Testis (tissue), 2 donors: ENCODE results near the gene AOX1.
"Not testable (repeated sequence)": the region's sequence is repeated elsewhere in the genome, so short reads cannot be mapped to it uniquely, and the experiment has no call there.

Experiments
- CTCF ChIP-seq, 3 experiments: fragments of 450-650 bp in 2 of 3; fragments of 200-600 bp in 1 of 3; sonication (generic) in 1 of 3; IDR thresholded peaks; one replicate each; pipeline ENCODE4 v1.5.1; 2016 to 2019; ENCODE audit warnings: antibody characterized with exemption in 3 of 3, mild to moderate bottlenecking in 2 of 3, moderate library complexity in 1 of 3
- POLR2A ChIP-seq: fragments of 450-650 bp; IDR thresholded peaks from one replicate; pipeline ENCODE4 v1.6.1; 2017; ENCODE audit warnings: antibody characterized with exemption, mild to moderate bottlenecking, moderate library complexity

DNA sequence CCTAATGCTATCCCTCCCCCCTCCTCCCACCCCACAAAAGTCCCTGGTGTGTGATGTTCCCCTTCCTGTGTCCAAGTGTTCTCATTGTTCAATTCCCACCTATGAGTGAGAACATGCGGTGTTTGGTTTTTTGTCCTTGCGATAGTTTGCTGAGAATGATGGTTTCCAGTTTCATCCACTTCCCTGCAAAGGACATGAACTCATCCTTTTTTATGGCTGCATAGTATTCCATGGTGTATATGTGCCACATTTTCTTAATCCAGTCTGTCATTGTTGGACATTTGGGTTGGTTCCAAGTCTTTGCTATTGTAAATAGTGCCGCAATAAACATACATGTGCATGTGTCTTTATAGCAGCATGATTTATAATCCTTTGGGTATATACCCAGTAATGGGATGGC lies 129.2 kb downstream of the AOX1 start:
- not testable (repeated sequence) for TF ChIP-seq CTCF (IDR thresholded peaks at IDR 0.05); POLR2A
